Peyer's patch (tissue), 4 donors: ENCODE measurements around the gene AGR2.

Experiments
- CTCF ChIP-seq, 6 experiments: fragments of 450-650 bp in 4 of 6; fragments of 200-600 bp in 2 of 6; sonication (generic) in 1 of 6; IDR thresholded peaks; one replicate each; pipeline ENCODE4 v1.5.1; 2017 to 2019; ENCODE audit warnings: antibody characterized with exemption in 6 of 6, mild to moderate bottlenecking in 3 of 6, moderate library complexity in 1 of 6
- POLR2A ChIP-seq, 2 donors: fragments of 450-650 bp; IDR thresholded peaks; one replicate each; pipeline ENCODE4 v1.5.1; 2017; ENCODE audit warnings: antibody characterized with exemption in 2 of 2, mild to moderate bottlenecking in 2 of 2, moderate library complexity in 2 of 2

DNA sequence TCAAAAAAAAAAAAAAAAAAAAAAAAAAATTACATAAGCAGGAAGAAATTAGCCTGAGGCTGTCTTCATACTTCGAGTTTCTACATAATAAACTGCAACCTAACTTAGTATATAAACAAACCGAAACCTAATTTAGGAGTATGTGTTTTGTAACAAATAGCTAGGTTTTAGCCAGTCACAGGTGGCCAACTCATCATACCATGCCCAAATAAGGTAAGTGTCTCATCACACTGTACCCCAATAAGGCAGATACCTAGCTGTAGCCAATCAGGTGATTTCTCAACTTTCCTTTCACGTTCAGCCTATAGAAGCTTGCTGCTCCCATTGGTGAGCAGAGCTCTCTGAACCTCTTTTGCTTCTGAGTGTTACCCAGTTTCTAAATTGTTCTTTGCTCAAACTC, 13.9 kb upstream of the AGR2 start:
- TF ChIP-seq CTCF (IDR thresholded peaks at IDR 0.05) (no peak), POLR2A (IDR thresholded peaks at IDR 0.05) (no peak)
